NB4 (cell line): ENCODE data around the gene TLDC2.

Source experiments
- DNase-seq: peaks from one replicate; pipeline ENCODE4 v3.0.0; 2010; ENCODE audit warnings: low read depth
- H3K4me3 ChIP-seq: one replicate; pipeline ENCODE4 v1.5.1; 2011; ENCODE audit warnings: mild to moderate bottlenecking, low read depth, low read length, moderate library complexity
- CTCF ChIP-seq: IDR thresholded peaks from one replicate; pipeline ENCODE4 v1.5.1; 2012; ENCODE audit warnings: low read depth, low read length
- MYC ChIP-seq: IDR thresholded peaks from 2 replicates; pipeline ENCODE4 v1.6.1; 2011; ENCODE audit warnings: low read depth, low read length
- POLR2A ChIP-seq: IDR thresholded peaks from 2 replicates; pipeline ENCODE4 v1.6.1; 2011; ENCODE audit warnings: mild to moderate bottlenecking; ENCODE audit not compliant: insufficient read length; ENCODE audit errors: extremely low read depth
- TF ChIP-seq, protein P1 (sequence below): IDR thresholded peaks from 2 replicates; pipeline ENCODE4 v1.6.1; 2011; ENCODE audit warnings: low read depth, low read length

TLDC2 gene

GRCh38 chr20:36916199-36916598 is 40.3 kb downstream of the TLDC2 start:
- TF ChIP-seq MYC = no peak
- TF ChIP-seq CTCF = no peak
- no peak for TF ChIP-seq POLR2A
- TF ChIP-seq, protein P1, sequence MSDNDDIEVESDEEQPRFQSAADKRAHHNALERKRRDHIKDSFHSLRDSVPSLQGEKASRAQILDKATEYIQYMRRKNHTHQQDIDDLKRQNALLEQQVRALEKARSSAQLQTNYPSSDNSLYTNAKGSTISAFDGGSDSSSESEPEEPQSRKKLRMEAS = no peak
- no peak overlapping the region for H3K4me3 ChIP-seq
- no peak for DNase-seq

- DNase-seq = no peak
- no peak overlapping the region for H3K4me3 ChIP-seq
- TF ChIP-seq, protein P1 = no peak
- TF ChIP-seq POLR2A (no peak), MYC (no peak), CTCF (no peak)
Measured at GRCh38 chr20:36917240-36917639, 41.3 kb downstream of the TLDC2 start.

GRCh38 chr20:36917943-36918342 is 42.0 kb downstream of the TLDC2 start:
- no peak overlapping the region for H3K4me3 ChIP-seq
- TF ChIP-seq MYC = no peak
- TF ChIP-seq, protein P1 = no peak
- TF ChIP-seq POLR2A = no peak
- TF ChIP-seq CTCF = no peak
- DNase-seq = no peak

DNA sequence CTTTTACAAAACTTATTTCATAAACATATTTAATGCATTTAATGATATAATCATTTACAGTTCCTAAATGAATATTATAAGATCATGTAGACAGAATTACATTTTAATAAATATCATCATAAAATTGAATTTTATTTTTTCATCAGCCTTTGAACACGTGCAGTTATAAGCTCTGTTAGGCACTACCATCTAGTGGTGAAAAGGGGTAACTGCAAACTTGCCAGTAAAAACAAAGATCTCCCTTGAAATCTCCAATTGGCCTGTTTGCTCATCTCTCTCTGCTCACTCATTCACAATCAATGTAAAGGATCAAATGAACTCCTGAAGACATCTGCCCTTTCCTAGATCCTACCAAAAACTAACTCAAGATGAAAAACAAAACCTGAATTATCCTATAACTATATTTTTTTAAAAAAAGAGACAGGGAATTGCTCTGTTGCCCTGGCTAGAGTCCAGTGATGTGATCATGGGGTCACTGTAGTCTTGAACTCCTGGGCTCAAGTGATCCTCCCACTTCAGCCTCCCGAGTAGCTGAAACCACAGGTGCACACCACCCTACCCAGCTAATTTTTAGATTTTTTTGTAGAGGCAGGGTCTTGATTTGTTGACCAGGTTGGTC is 43.9 kb downstream of the TLDC2 start:
- no peak overlapping the region for H3K4me3 ChIP-seq
- peak; percentile 69 for DNase-seq
- TF ChIP-seq, protein P1 = peak; percentile 83
- no peak for TF ChIP-seq POLR2A
- TF ChIP-seq MYC = peak; percentile 85
- peak; percentile 97 for TF ChIP-seq CTCF

GRCh38 chr20:36920334-36920730 is 44.4 kb downstream of the TLDC2 start:
- TF ChIP-seq, protein P1 = no peak
- TF ChIP-seq MYC (no peak), CTCF (no peak), POLR2A (no peak)
- no peak overlapping the region for H3K4me3 ChIP-seq
- DNase-seq = no peak
